GM12865 (cell line): ENCODE measurements around the gene RADIL.

ENCODE experiments used
- DNase-seq: peaks from one replicate; pipeline ENCODE4 v3.0.0; 2010; ENCODE audit warnings: low read depth
- H3K4me3 ChIP-seq: 2 replicates; pipeline ENCODE4 v1.5.1; 2011; ENCODE audit warnings: mild to moderate bottlenecking, low read depth, low read length, control low read depth
- CTCF ChIP-seq: IDR thresholded peaks from 2 replicates; pipeline ENCODE4 v1.5.1; 2011; ENCODE audit warnings: low read length, control low read depth, low read depth, inconsistent platforms; ENCODE audit not compliant: insufficient read depth; ENCODE audit errors: missing control alignments

The RADIL gene

GRCh38 chr7:4751398-4751947, 132.0 kb downstream of the RADIL start:
- no peak for TF ChIP-seq CTCF
- H3K4me3 ChIP-seq = no peak overlapping the region
- no peak for DNase-seq

- no peak for DNase-seq
- H3K4me3 ChIP-seq = no peak overlapping the region
- TF ChIP-seq CTCF = no peak
These were observed 133.7 kb downstream of the RADIL start for GRCh38 chr7:4749798-4750197.

- no peak for TF ChIP-seq CTCF
- DNase-seq = no peak
- H3K4me3 ChIP-seq = no peak overlapping the region
These were observed 134.2 kb downstream of the RADIL start for GRCh38 chr7:4749363-4749762.
